GM18511 (cell line): ENCODE measurements around the gene DPEP2.
"Not testable (repeated sequence)": the region's sequence is repeated elsewhere in the genome, so short reads cannot be mapped to it uniquely, and the experiment has no call there.

Experiments
- ATAC-seq: cut with Tn5 transposase; IDR thresholded peaks from one replicate; pipeline ENCODE4 v1.9.1; 2021; ENCODE audit warnings: mild to moderate bottlenecking, moderate library complexity; ENCODE audit not compliant: unreplicated experiment

Gene DPEP2

GRCh38 chr16:67977469-67978227 is 21.6 kb downstream of the DPEP2 start:
- no peak for ATAC-seq

- no peak for ATAC-seq
Measured at GRCh38 chr16:67977005-67977404, 22.3 kb downstream of the DPEP2 start.

GRCh38 chr16:67976205-67976604 is 23.1 kb downstream of the DPEP2 start:
- ATAC-seq: no peak

- ATAC-seq: no peak
Measured at GRCh38 chr16:67975321-67976105, 23.8 kb downstream of the DPEP2 start.

GRCh38 chr16:67972285-67972684 is 27.0 kb downstream of the DPEP2 start:
- not testable (repeated sequence) for ATAC-seq

- ATAC-seq: no peak
Measured at GRCh38 chr16:67971111-67971510, 28.2 kb downstream of the DPEP2 start.

GRCh38 chr16:67969254-67970039 is 29.8 kb downstream of the DPEP2 start:
- peak; percentile 11 for ATAC-seq

DNA sequence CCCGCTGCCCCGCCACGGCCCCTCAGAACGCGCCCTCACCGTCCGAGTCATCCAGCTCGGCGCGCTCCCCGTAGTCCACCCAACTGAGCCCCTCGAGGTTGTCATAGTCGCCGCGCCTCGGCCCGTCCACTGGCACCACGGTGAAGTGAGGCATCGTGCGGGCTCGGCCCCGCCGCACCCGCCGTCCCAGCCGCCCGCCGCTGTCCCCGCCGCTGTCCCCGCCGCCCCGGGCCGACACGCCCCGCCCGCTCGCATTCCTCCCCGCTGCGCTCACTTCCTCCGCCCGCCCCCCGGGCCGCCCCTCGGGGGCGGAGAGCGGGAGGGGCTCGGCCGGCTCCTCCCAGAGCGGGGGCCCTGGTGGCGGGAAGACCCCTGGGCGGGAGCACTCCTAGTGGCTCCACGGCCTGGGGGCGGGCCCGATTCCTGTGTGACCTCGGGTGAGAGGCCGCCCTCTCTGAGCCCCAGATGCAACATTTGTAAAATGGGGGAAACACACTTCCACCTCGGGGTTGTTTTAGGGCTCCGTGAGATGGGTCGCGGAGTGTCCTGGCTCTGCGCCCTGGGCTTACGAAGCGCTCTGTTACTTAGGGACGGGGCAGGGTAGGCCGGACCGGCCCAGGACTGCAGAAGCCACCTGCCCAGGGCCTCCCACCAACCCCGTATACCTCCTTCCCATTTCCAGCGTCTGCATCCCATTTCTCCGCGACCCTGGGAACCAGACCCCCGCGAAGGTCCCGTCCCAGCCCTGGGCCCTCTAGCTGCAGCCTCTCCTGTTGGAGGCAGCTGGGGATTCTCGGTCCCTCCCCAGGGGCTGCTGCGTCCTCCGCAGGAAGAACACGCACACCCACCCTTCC is 30.7 kb downstream of the DPEP2 start, which contains the start of gene SLC12A4:
SLC12A4 (minus strand) TSS at position 238 of the 854 bp plus-strand sequence; CDS start at position 154, 84 bp downstream.
- ATAC-seq: peak; percentile 83

GRCh38 chr16:67967958-67968399 is 31.3 kb downstream of the DPEP2 start:
- ATAC-seq: peak; percentile 40

- peak; percentile 11 for ATAC-seq
Measured at GRCh38 chr16:67967183-67967957, 31.9 kb downstream of the DPEP2 start.

GRCh38 chr16:67966549-67967182 is 32.6 kb downstream of the DPEP2 start:
- ATAC-seq: no peak

- no peak for ATAC-seq
Measured at GRCh38 chr16:67965668-67966548, 33.4 kb downstream of the DPEP2 start.

- no peak for ATAC-seq
Measured at GRCh38 chr16:67964477-67965131, 34.7 kb downstream of the DPEP2 start.

- no peak for ATAC-seq
Measured at GRCh38 chr16:67963662-67964321, 35.5 kb downstream of the DPEP2 start.

- ATAC-seq: no peak
Measured at GRCh38 chr16:67963292-67963661, 36.0 kb downstream of the DPEP2 start.

DNA sequence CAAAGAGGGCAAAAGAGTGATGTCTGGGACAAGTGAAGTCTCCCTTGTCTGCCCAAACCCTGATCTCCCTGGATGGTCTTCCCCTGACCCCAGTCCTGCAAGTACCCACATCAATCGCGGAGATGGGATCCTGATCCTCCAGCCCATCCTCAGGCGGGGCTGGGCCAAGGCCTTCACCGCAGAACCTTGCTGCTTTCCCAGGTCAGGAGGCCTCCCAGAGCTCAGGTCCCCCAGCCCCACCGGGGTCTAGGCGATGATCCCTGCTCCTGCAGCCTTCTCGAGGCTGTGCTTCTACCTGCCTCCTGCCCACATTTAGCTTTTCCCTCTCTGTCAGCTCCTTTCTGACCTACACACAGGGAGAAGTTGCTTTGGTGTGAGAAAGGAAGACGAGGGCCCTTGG is 37.1 kb downstream of the DPEP2 start:
- no peak for ATAC-seq

DNA sequence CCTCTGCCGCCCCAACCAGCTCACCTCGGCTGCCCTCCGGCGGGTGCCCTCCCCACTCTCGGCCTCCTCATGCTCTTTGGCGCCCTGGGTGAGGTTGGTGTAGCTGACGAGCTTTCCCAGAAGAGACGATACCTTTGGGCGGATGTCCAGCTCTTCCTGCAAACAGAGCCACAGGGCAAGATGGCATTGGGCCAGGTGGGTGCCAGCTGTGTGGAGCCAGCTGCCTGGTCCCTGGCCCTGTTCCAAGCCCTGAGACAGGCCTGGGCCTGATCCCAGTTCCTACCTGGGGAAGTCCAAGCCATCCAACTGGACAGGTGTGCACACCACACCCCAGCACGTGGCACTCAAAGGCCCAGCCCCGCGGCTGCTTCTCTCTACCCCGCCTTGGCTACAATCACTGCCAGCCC is 37.7 kb downstream of the DPEP2 start:
- ATAC-seq: no peak
